Stomach (tissue), 9 donors: ENCODE data around the gene VTI1A. TPM values are rescaled to one million over a fixed set of nuclear protein-coding genes. Genes with fewer than 3 reads are reported as not detected.

ENCODE experiments used
- DNase-seq, 2 donors: peaks; one replicate each; pipeline versions ENCODE4 v3.0.0 to v3.0.0-alpha.2; 2013 to 2019
- H3K27ac ChIP-seq, 5 donors: fragments of 200-600 bp in 4 of 5; sonication (generic) in 4 of 5; one replicate each; pipeline ENCODE4 v1.5.1; 2013 to 2019; ENCODE audit warnings: mild to moderate bottlenecking in 1 of 5, moderate library complexity in 1 of 5
- H3K27me3 ChIP-seq, 3 donors: fragments of 200-600 bp; sonication (generic); one replicate each; pipeline ENCODE4 v1.5.1; 2017 to 2019; ENCODE audit warnings: mixed run types in 1 of 3
- H3K36me3 ChIP-seq, 4 donors: fragments of 200-600 bp; sonication (generic); 1 replicate in 3 of 4; 2 replicates in 1 of 4; pipeline ENCODE4 v1.5.1; 2016 to 2019
- H3K4me1 ChIP-seq, 4 donors: fragments of 200-600 bp; sonication (generic); one replicate each; pipeline ENCODE4 v1.5.1; 2016 to 2019
- H3K4me3 ChIP-seq, 4 donors: fragments of 200-600 bp; sonication (generic) in 3 of 4; one replicate each; pipeline ENCODE4 v1.5.1; 2016 to 2019; ENCODE audit warnings: mild to moderate bottlenecking in 1 of 4
- H3K9me3 ChIP-seq, 4 donors: fragments of 200-600 bp; sonication (generic); one replicate each; pipeline ENCODE4 v1.5.1; 2016 to 2019
- CTCF ChIP-seq, 7 experiments: fragments of 450-650 bp in 4 of 7; fragments of 200-600 bp in 3 of 7; sonication (generic) in 3 of 7; IDR thresholded peaks; one replicate each; pipeline ENCODE4 v1.5.1; 2016 to 2019; ENCODE audit warnings: antibody characterized with exemption in 7 of 7, control low read depth in 2 of 7, mild to moderate bottlenecking in 1 of 7
- EP300 ChIP-seq: sonication (generic); formaldehyde crosslinking; IDR thresholded peaks from one replicate; pipeline ENCODE4 v1.6.1; 2017; ENCODE audit warnings: antibody characterized with exemption
- POLR2A ChIP-seq, 4 donors: fragments of 450-650 bp; IDR thresholded peaks; one replicate each; pipeline ENCODE4 v1.6.1; 2016; ENCODE audit warnings: antibody characterized with exemption in 4 of 4, control low read depth in 2 of 4, mild to moderate bottlenecking in 1 of 4, moderate library complexity in 1 of 4
- POLR2AphosphoS5 ChIP-seq, 3 donors: sonication (generic); formaldehyde crosslinking; IDR thresholded peaks; one replicate each; pipeline ENCODE4 v1.6.1; 2016; ENCODE audit warnings: antibody characterized with exemption in 3 of 3
- WGBS, 5 donors: extraction: QIAGEN DNeasy Blood & Tissue Kit in 3 of 5; methylation state at CpG; one replicate each; pipeline versions ENCODE4 v1.1.5 to v1.1.7; 2013 to 2018; 5-methylcytosine and 5-hydroxymethylcytosine counted together
- intact Hi-C: fragments of 100-400 bp; cut with DNase I; formaldehyde crosslinking; loops from one replicate; pipeline ENCODE4 v1.15.1; 2023; ENCODE audit warnings: low total_unique reads
- polyA plus RNA-seq, 3 donors: library from polyadenylated mRNA; stranded (reverse); fragments of 200-250 nt; gene quantifications; one replicate each; pipeline ENCODE4 v1.2.3, GENCODE V29; 2013
- total RNA-seq, 5 donors: library from RNA; depleted of rRNA; stranded (reverse); fragments of >200 nt; gene quantifications; one replicate each; pipeline versions ENCODE4 v1.1.0 to v1.2.3, GENCODE V29; 2014 to 2016
- donor health status: healthy with polysubstance abuse.
- donor health status: Bipolar disorder and iron deficiency.
- donor health status: healthy.

The VTI1A gene
- total and polyA plus RNA-seq, 8 donors, result 6.5 to 222 (median 57.4) TPM

GRCh38 chr10:112564337-112564736 lies 117.3 kb downstream of the VTI1A start:
- Histone ChIP-seq H3K27ac (no peak overlapping the region), H3K36me3 (no peaks in the 10 kb centered on the region), H3K9me3 (no peaks in the 10 kb centered on the region), H3K27me3 (no peaks in the 10 kb centered on the region), H3K4me1 (peaks cover 0 to 20% (median 9%) of the 10 kb centered on the region in 4 donors), H3K4me3 (no peak overlapping the region)
- intact Hi-C loops, result no loop called here
- no peak for DNase-seq
- 21 to 60% (median 52%) methylated on average over 2 of the region's 2 CpGs for WGBS, 5 donors
- no peak for TF ChIP-seq POLR2AphosphoS5 (IDR thresholded peaks at IDR 0.05)
- TF ChIP-seq POLR2A (IDR thresholded peaks at IDR 0.05), result no peak
- TF ChIP-seq EP300, result no peak
- TF ChIP-seq CTCF (IDR thresholded peaks at IDR 0.05), result no peak

- Histone ChIP-seq H3K4me1 (peaks cover 0 to 20% (median 9%) of the 10 kb centered on the region in 4 donors), H3K36me3 (no peaks in the 10 kb centered on the region), H3K4me3 (no peak overlapping the region), H3K9me3 (no peaks in the 10 kb centered on the region), H3K27ac (no peak overlapping the region), H3K27me3 (no peaks in the 10 kb centered on the region)
- intact Hi-C loops, result no loop called here
- peak; percentile 30 to 88 for DNase-seq
- WGBS, 5 donors, result 45 to 54% (median 52%) methylated on average over 4 of the region's 4 CpGs
- no peak for TF ChIP-seq POLR2A (IDR thresholded peaks at IDR 0.05)
- peak in 5 of 7 experiments; percentile 17 to 53 (median 40) for TF ChIP-seq CTCF (IDR thresholded peaks at IDR 0.05)
- no peak for TF ChIP-seq EP300
- TF ChIP-seq POLR2AphosphoS5 (IDR thresholded peaks at IDR 0.05), result no peak
Measured at GRCh38 chr10:112565434-112566053, 118.5 kb downstream of the VTI1A start.

- Histone ChIP-seq H3K9me3 (no peaks in the 10 kb centered on the region), H3K27ac (no peak overlapping the region), H3K27me3 (no peaks in the 10 kb centered on the region), H3K4me3 (no peak overlapping the region), H3K4me1 (no peaks in the 10 kb centered on the region), H3K36me3 (no peaks in the 10 kb centered on the region)
- TF ChIP-seq POLR2AphosphoS5 (IDR thresholded peaks at IDR 0.05) (no peak), EP300 (no peak), CTCF (IDR thresholded peaks at IDR 0.05) (no peak), POLR2A (IDR thresholded peaks at IDR 0.05) (no peak)
- WGBS, 5 donors, result 78 to 86% (median 81%) methylated on average over 3 of the region's 3 CpGs
- no peak for DNase-seq
- intact Hi-C loops, result no loop called here
Measured at GRCh38 chr10:112570585-112570984, 123.6 kb downstream of the VTI1A start.

- DNase-seq, result no peak
- WGBS, 5 donors, result 91 to 100% (median 94%) methylated on average over 1 of the region's 1 CpG
- Histone ChIP-seq H3K4me1 (peaks cover 0 to 4% (median 2%) of the 10 kb centered on the region in 4 donors), H3K27ac (no peak overlapping the region), H3K9me3 (no peaks in the 10 kb centered on the region), H3K36me3 (no peaks in the 10 kb centered on the region), H3K4me3 (no peak overlapping the region), H3K27me3 (no peaks in the 10 kb centered on the region)
- TF ChIP-seq POLR2AphosphoS5 (IDR thresholded peaks at IDR 0.05) (no peak), CTCF (IDR thresholded peaks at IDR 0.05) (no peak), EP300 (no peak), POLR2A (IDR thresholded peaks at IDR 0.05) (no peak)
- intact Hi-C loops, result no loop called here
Measured at GRCh38 chr10:112579578-112579977, 132.6 kb downstream of the VTI1A start.
